SU-DHL-6 (cell line): ENCODE results near the gene LRRK2.
A peak's percentile ranks its signal among the peaks of the same experiment; 100 is the strongest.

Experiments
- H2AFZ ChIP-seq: fragments of 200-600 bp; sonication (generic); 2 replicates; pipeline ENCODE4 v1.6.1; 2014; ENCODE audit warnings: low read depth, mild to moderate bottlenecking, moderate library complexity, mixed read lengths, antibody characterized with exemption, low read length; ENCODE audit not compliant: severe bottlenecking
- H3F3A ChIP-seq: fragments of 200-600 bp; shearing (Covaris generic); 2 replicates; pipeline ENCODE4 v1.6.0; 2016; ENCODE audit warnings: antibody characterized with exemption, mild to moderate bottlenecking; ENCODE audit not compliant: insufficient read depth
- H3K27ac ChIP-seq: fragments of 200-600 bp; sonication (generic); 2 replicates; pipeline ENCODE4 v1.5.1; 2016; ENCODE audit warnings: low read depth, mild to moderate bottlenecking, low read length, moderate library complexity, mixed read lengths
- H3K27me3 ChIP-seq: fragments of 200-600 bp; sonication (generic), shearing (Covaris generic); 2 replicates; pipeline ENCODE4 v1.6.0; 2014; ENCODE audit warnings: mild to moderate bottlenecking, low read length
- H3K36me3 ChIP-seq: fragments of 200-600 bp; sonication (generic); 2 replicates; pipeline ENCODE4 v1.6.1; 2014; ENCODE audit warnings: mild to moderate bottlenecking, low read length, mixed read lengths
- H3K4me2 ChIP-seq: fragments of 300-600, 200-600 bp; shearing (Covaris generic), sonication (generic); 2 replicates; pipeline ENCODE4 v1.6.0; 2014; ENCODE audit warnings: low read length, low read depth, mild to moderate bottlenecking; ENCODE audit not compliant: poor library complexity, severe bottlenecking
- H3K4me3 ChIP-seq: fragments of 200-600 bp; sonication (generic); 2 replicates; pipeline ENCODE4 v1.5.1; 2014; ENCODE audit warnings: antibody characterized with exemption, low read length, mild to moderate bottlenecking, mixed read lengths; ENCODE audit not compliant: insufficient read depth, poor library complexity, severe bottlenecking
- H3K79me2 ChIP-seq: fragments of 200-600 bp; sonication (generic); 2 replicates; pipeline ENCODE4 v1.6.1; 2014; ENCODE audit warnings: mild to moderate bottlenecking, low read length, moderate library complexity; ENCODE audit not compliant: insufficient read depth
- H3K9ac ChIP-seq: fragments of 200-600 bp; sonication (generic); 2 replicates; pipeline ENCODE4 v1.7.0; 2014; ENCODE audit warnings: mild to moderate bottlenecking, low read length
- H3K9me2 ChIP-seq: fragments of 200-600 bp; sonication (generic); replicated peaks from 2 replicates; pipeline ENCODE4 v1.6.1; 2014; ENCODE audit warnings: low read length; ENCODE audit not compliant: insufficient read depth
- H3K9me3 ChIP-seq: fragments of 200-600 bp; sonication (generic); 2 replicates; pipeline ENCODE4 v1.6.1; 2014; ENCODE audit warnings: low read length, mixed read lengths; ENCODE audit not compliant: insufficient read depth
- H4K20me1 ChIP-seq: fragments of 200-600 bp; sonication (generic); 2 replicates; pipeline ENCODE4 v1.6.1; 2014; ENCODE audit warnings: low read depth, mild to moderate bottlenecking, antibody characterized with exemption, low read length, moderate library complexity, mixed read lengths
- CTCF ChIP-seq: fragments of 200-600 bp; sonication (generic); IDR thresholded peaks from one replicate; pipeline ENCODE4 v1.5.1; 2017; ENCODE audit warnings: antibody characterized with exemption, mild to moderate bottlenecking, low read length, moderate library complexity; ENCODE audit not compliant: insufficient read depth, poor library complexity, severe bottlenecking
- EZH2phosphoT487 ChIP-seq: fragments of 200-600 bp; sonication (generic), shearing (Covaris generic); conservative IDR thresholded peaks from 2 replicates; pipeline ENCODE4 v1.6.1; 2018; ENCODE audit warnings: mild to moderate bottlenecking, antibody characterized with exemption, low read length, moderate library complexity, mixed read lengths

The LRRK2 gene

GRCh38 chr12:40198601-40199000 is 26.2 kb upstream of the LRRK2 start:
- Histone ChIP-seq H3K9ac (no peak overlapping the region), H2AFZ (no peak overlapping the region), H3K36me3 (no peaks in the 10 kb centered on the region), H3K4me2 (no peak overlapping the region), H4K20me1 (no peaks in the 10 kb centered on the region), H3F3A (peaks cover 14% of the 10 kb centered on the region), H3K4me3 (no peak overlapping the region), H3K9me3 (no peaks in the 10 kb centered on the region), H3K9me2 (no peaks in the 10 kb centered on the region), H3K27ac (no peak overlapping the region), H3K79me2 (no peaks in the 10 kb centered on the region), H3K27me3 (no peaks in the 10 kb centered on the region)
- TF ChIP-seq EZH2phosphoT487, result no peak
- no peak for TF ChIP-seq CTCF

DNA sequence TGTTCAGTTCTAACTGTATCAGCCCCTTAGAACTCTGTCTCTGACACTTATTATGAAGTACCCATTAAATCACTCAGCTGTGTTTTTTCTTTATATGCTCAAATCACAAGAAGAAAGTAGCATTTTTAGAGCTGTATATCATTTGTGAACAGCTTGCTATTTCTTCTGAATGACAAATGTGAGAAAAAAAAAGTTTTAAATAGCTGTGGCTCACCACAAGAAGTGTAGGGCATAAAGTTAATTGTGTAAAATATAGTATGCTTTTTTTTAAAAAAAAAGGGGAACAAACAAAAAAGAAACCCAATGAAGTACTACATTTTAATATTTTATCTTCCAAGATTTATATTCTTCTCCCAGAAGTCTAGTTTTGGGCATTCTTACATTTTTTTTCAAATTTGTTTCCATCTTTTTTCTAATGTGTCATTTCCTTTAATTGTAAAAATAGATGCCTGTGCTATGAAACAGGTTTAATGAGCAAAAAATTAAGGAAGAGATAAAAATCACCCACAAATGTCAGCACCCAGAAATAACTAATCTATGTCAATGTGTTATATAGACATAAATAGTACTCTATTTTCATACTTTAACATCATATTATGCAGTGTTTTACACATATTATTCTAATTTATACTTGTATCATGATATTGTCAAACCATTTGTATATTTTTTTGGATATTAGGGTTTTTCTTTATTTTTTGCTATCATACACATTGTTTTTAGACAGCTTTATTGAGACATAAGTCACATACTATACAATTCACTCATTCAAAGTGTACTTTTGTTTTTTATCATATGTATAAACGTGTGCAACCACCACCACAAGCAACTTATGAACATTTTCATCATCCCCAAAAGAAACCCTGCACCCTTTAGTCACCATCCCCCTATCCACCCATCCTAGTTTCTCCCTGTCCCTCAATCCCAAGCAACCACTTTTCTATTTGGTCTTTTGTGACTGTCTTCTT is 22.4 kb upstream of the LRRK2 start:
- H3K9ac ChIP-seq, result peak overlapping the region; percentile 26
- no peaks in the 10 kb centered on the region for H3K79me2 ChIP-seq
- no peak for TF ChIP-seq EZH2phosphoT487
- no peak for TF ChIP-seq CTCF
- H3F3A ChIP-seq, result peaks cover 14% of the 10 kb centered on the region
- no peaks in the 10 kb centered on the region for H3K9me2 ChIP-seq
- H3K27me3 ChIP-seq, result no peaks in the 10 kb centered on the region
- H3K4me3 ChIP-seq, result peak overlapping the region; percentile 39
- H4K20me1 ChIP-seq, result no peaks in the 10 kb centered on the region
- no peaks in the 10 kb centered on the region for H3K9me3 ChIP-seq
- H3K36me3 ChIP-seq, result no peaks in the 10 kb centered on the region
- H3K27ac ChIP-seq, result peak overlapping the region; percentile 88
- peak overlapping the region; percentile 60 for H2AFZ ChIP-seq
- H3K4me2 ChIP-seq, result peak overlapping the region; percentile 69

GRCh38 chr12:40203060-40203430 is 21.8 kb upstream of the LRRK2 start:
- Histone ChIP-seq H3K79me2 (no peaks in the 10 kb centered on the region), H3K4me2 (peak overlapping the region; percentile 69), H3K27ac (peak overlapping the region; percentile 88), H4K20me1 (no peaks in the 10 kb centered on the region), H3K9me2 (no peaks in the 10 kb centered on the region), H3K9ac (peak overlapping the region; percentile 26), H3F3A (peaks cover 14% of the 10 kb centered on the region), H3K4me3 (peak overlapping the region; percentile 39), H3K36me3 (no peaks in the 10 kb centered on the region), H2AFZ (peak overlapping the region; percentile 60), H3K27me3 (no peaks in the 10 kb centered on the region), H3K9me3 (no peaks in the 10 kb centered on the region)
- TF ChIP-seq CTCF (no peak), EZH2phosphoT487 (no peak)
